GM21786 (cell line): ENCODE data around the gene HHIP.

Experiments used
- ATAC-seq: cut with Tn5 transposase; IDR thresholded peaks from one replicate; pipeline ENCODE4 v1.9.1; 2021; ENCODE audit not compliant: unreplicated experiment

HHIP gene

DNA sequence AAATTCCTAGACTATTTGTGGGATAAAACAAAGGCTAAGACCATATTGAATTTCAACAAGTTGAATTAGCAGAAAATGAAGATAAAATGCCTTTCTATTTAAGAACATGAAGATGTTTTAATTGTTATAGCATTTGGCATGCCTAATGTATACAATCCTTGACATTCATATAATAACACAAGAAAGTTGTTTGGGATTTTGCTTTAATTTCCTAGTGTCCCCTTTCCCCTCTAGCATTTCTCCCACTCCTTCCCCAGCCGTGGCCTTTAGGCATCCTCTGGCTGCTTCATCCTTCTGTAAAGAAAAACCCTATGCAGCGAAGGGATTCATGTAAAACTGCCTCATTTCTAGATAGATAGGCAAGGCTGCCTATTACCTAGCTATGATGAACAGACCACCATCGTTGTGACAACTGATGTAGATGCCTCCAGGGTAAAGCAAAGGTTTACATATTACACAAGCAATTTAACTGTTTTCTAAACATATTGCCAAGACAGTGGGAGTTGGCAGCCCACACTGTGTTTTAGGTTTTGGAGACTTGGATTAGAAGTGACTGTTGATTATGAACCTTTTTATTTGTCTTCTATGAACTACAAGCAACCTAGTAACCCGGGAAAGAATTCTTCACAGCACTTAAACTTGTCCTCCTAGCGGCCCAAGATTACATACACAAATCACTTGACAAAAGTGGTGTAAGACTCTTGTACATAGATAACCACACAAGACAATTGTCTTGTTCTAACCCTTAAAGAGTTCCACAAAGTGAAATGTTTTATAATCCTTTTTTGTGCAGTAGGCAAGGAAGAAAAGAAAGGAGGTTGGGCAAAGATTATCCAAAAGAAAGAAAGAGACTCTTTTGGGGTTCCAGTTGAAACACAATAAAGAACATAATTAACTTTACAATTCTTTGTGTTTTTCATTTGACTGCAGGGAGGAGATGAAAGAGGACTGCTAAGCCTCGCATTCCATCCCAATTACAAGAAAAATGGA, 59.9 kb downstream of the HHIP start:
- no peak for ATAC-seq

DNA sequence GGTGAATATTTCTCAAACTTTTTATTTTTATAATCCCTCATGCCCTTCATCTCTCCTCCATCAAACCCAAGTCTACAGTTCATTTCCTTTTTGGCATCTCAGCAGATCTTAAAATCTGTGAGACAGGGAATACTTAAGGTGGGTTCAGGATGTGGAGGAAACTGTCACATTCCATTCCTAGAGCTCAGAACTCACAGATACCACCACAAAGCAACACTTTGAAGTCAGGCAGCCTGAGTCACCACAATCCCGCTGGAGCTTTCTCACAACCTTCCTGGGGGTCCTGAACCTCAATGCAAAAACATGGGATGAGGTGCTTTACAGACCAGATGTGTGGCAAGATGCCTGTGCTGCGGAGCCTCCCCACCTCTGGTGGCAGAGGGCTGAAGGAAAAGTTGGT, 63.2 kb downstream of the HHIP start:
- ATAC-seq = no peak

GRCh38 chr4:144709793-144710525, 64.0 kb downstream of the HHIP start:
- no peak for ATAC-seq

DNA sequence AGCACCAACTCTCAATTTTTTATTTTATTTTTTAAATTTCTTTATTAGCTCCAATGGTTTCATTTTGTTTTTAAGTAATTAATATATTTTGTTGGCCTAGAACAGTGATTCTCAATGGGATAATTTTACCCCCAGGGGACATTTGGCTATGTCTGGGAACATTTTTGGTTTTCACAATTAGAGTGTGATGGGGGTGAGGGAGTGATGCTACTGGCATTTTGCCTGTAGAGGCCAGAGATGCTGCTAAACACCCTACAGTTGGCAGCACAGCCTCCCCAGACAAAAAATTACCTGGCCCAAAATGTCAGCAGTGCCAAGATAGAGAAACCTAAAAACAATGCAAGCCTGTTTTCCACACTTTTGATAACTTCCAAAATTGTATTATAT, 64.6 kb downstream of the HHIP start:
- no peak for ATAC-seq

GRCh38 chr4:144711700-144712456, 65.9 kb downstream of the HHIP start:
- ATAC-seq = no peak

GRCh38 chr4:144712775-144713174, 66.8 kb downstream of the HHIP start:
- ATAC-seq = no peak

GRCh38 chr4:144714166-144714565, 68.2 kb downstream of the HHIP start:
- no peak for ATAC-seq

GRCh38 chr4:144715230-144715629, 69.3 kb downstream of the HHIP start:
- peak; percentile 88 for ATAC-seq

- no peak for ATAC-seq
Observed at GRCh38 chr4:144716778-144717177, 70.8 kb downstream of the HHIP start.

DNA sequence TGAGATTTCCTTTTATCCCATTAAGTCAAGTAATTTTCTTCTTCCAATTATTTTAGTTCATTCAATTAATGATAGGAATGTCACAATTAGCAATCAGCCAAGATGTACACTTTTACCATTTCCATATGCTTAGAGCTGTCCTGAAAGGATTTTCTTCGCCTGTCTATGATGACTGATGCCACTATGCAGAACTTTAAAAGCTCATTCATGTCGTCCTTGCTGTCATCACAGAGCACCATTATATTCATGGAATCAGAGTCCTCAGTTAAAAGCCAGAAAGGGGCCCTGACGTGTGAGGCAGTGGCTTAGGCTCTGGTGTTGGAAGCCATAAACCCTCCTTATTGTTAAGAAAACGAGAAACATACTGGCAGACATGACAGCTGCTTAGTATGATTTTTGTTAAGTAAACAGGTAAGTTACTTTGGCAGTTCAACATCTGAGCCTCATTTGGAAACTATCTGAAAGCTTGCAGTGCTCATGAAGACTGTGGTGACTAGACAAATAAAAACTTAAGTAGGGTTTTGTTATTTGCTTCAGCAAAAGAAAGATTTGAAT, 73.1 kb downstream of the HHIP start:
- ATAC-seq = no peak

DNA sequence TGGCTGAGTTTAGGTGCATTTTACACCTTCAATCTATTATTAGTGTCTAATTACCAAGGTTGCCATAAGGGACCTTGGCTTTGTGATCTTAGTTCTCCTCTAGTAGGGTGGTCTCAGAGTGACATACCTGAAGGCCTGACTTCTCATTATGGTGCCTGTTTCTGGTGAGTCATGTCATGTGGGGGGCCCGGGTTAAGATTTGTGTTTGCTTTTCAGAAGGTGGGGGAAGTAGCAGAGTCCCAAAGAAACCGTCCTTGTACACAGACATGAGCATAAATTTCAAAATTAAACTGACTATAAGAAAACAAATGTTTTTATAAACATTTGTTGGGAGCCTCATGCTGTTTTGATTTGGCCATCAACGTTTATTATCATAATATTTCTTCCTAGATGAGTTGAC, 74.5 kb downstream of the HHIP start:
- no peak for ATAC-seq

GRCh38 chr4:144721994-144722393, 76.0 kb downstream of the HHIP start:
- no peak for ATAC-seq

DNA sequence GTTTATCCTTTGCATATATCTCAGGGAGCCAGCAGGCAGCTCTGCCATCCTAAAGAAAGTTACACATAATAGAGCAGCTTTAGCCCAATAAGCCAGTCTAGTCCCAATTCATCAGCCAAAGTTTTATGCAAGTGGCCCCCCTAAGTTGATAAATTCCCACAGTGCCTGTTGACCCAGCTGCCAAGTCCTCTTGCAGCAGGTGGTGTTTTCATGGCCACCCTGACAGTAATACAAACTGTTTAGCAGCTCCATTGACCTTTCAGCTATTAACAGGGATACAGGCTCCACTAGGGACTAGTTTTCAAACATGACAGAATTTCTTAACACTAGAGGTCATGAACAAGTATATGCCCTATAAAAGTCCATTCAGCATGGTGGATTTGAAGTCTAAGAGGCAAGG, 77.5 kb downstream of the HHIP start:
- no peak for ATAC-seq

GRCh38 chr4:144729175-144729574, 83.2 kb downstream of the HHIP start:
- ATAC-seq = no peak

DNA sequence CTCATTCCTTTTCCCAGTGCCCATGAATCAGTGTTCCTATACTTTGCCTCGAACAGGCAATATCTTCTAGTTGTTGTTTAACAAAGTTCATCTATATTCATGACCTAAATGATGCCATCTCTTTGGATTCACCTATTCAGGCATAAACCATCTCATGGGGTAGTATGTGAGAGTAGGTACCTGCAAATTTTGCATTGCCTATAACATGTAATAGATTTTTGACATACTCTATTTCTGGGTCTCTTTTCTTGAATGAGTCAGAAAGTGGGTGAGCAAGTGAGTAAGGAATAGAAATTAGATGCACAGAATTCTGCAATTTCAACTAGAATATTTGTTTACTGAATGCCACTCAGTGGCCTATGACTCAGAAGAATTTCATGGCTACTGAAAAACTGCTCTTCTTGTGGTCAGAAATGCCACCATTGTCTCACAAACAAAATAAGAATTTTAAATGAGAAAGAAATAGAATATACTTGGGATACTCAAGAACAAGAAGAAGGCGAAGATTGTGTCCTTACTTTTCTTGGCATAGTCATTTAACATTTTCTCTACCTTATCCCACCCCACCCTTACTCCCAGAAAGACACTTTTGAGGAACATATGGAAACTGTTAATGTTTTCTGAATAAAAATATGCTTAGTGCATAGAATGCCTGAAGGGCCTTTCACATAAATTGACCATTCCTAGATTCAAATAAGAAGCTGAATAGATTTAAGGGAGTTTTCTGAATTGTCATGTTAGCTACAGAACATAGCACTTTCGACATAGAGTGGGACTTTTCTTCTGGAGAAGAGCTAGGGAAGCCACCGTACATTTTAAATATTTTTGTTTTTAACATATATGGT, 86.8 kb downstream of the HHIP start:
- ATAC-seq = no peak

DNA sequence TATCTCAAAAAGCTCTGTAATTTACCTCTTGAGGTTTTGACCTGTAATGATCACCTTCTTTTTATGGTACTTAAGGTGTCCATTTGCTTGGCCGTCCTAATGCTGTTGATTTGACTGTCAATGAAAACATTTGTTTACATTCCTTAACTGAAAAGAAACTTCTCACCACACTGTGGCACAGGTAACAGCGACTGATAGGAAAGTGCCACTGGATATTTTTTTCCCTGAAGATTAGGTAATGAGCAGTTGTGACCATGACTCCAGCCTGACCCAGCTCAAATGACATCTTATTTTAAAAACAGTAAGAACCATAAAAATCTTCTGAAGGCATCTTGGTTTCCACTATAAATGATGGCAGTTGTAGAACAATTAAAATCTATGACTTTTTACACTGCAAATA, 87.6 kb downstream of the HHIP start:
- no peak for ATAC-seq

GRCh38 chr4:144734522-144734921, 88.6 kb downstream of the HHIP start:
- ATAC-seq = no peak

- no peak for ATAC-seq
Observed at GRCh38 chr4:144738649-144739048, 92.7 kb downstream of the HHIP start.

- no peak for ATAC-seq
Observed at GRCh38 chr4:144739511-144740033, 93.6 kb downstream of the HHIP start.

- ATAC-seq = no peak
Observed at GRCh38 chr4:144740316-144740715, 94.4 kb downstream of the HHIP start.
